Measurements from ENCODE around the gene KCNQ1. TPM values are rescaled to one million over a fixed set of nuclear protein-coding genes. Genes with fewer than 3 reads are reported as not detected.

KCNQ1 gene
- total RNA-seq, 1 donor from 2014 or later, result 0.16 TPM

GRCh38 chr11:2651826-2652271 is 207.0 kb downstream of the KCNQ1 start:
- Mint-ChIP-seq H3K9me3 (ENCODE audit: unreplicated experiment) (peaks cover 33% of the 10 kb centered on the region), H3K27ac (ENCODE audit: unreplicated experiment) (no peak overlapping the region), H3K27me3 (ENCODE audit: unreplicated experiment) (peaks cover 13% of the 10 kb centered on the region), H3K36me3 (ENCODE audit: unreplicated experiment) (peaks cover 46% of the 10 kb centered on the region), H3K4me1 (ENCODE audit: unreplicated experiment) (peaks cover 4% of the 10 kb centered on the region), H3K4me3 (ENCODE audit: unreplicated experiment) (no peak overlapping the region)
- TF ChIP-seq CTCF (IDR thresholded peaks at IDR 0.05), result no peak
- DNase-seq (ENCODE audit: extremely low spot score, unreplicated experiment), result no peak

- H3K4me3 Mint-ChIP-seq (ENCODE audit: unreplicated experiment), result no peak overlapping the region
- peak overlapping the region; percentile 27 for H3K27ac Mint-ChIP-seq (ENCODE audit: unreplicated experiment)
- H3K36me3 Mint-ChIP-seq (ENCODE audit: unreplicated experiment), result peaks cover 40% of the 10 kb centered on the region
- peaks cover 14% of the 10 kb centered on the region for H3K27me3 Mint-ChIP-seq (ENCODE audit: unreplicated experiment)
- no peak for TF ChIP-seq CTCF (IDR thresholded peaks at IDR 0.05)
- H3K9me3 Mint-ChIP-seq (ENCODE audit: unreplicated experiment), result peaks cover 29% of the 10 kb centered on the region
- H3K4me1 Mint-ChIP-seq (ENCODE audit: unreplicated experiment), result peaks cover 4% of the 10 kb centered on the region
- no peak for DNase-seq (ENCODE audit: extremely low spot score, unreplicated experiment)
These were observed 207.8 kb downstream of the KCNQ1 start for GRCh38 chr11:2652333-2653197.

DNA sequence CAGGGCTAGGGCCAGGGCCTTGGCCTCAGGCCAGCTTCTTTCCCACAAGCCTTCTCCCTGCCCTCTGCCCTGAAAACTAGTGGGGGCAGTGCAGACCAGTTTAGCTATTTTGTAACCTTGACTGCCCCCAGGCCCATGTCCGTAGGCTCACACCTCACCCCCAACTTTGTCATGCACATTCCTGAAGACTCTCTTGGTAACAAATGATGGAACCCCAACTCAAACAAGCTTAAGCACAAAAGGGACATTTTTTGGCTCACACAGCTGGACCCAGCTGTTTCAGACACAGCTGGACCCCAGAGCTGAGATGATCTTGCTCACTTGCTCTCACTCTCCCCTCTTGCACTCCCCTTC is 208.4 kb downstream of the KCNQ1 start:
- H3K36me3 Mint-ChIP-seq (ENCODE audit: unreplicated experiment), result peaks cover 37% of the 10 kb centered on the region
- peak overlapping the region; percentile 27 for H3K27ac Mint-ChIP-seq (ENCODE audit: unreplicated experiment)
- H3K4me3 Mint-ChIP-seq (ENCODE audit: unreplicated experiment), result no peak overlapping the region
- peaks cover 15% of the 10 kb centered on the region for H3K27me3 Mint-ChIP-seq (ENCODE audit: unreplicated experiment)
- TF ChIP-seq CTCF (IDR thresholded peaks at IDR 0.05), result no peak
- peaks cover 4% of the 10 kb centered on the region for H3K4me1 Mint-ChIP-seq (ENCODE audit: unreplicated experiment)
- peaks cover 28% of the 10 kb centered on the region for H3K9me3 Mint-ChIP-seq (ENCODE audit: unreplicated experiment)
- no peak for DNase-seq (ENCODE audit: extremely low spot score, unreplicated experiment)

DNA sequence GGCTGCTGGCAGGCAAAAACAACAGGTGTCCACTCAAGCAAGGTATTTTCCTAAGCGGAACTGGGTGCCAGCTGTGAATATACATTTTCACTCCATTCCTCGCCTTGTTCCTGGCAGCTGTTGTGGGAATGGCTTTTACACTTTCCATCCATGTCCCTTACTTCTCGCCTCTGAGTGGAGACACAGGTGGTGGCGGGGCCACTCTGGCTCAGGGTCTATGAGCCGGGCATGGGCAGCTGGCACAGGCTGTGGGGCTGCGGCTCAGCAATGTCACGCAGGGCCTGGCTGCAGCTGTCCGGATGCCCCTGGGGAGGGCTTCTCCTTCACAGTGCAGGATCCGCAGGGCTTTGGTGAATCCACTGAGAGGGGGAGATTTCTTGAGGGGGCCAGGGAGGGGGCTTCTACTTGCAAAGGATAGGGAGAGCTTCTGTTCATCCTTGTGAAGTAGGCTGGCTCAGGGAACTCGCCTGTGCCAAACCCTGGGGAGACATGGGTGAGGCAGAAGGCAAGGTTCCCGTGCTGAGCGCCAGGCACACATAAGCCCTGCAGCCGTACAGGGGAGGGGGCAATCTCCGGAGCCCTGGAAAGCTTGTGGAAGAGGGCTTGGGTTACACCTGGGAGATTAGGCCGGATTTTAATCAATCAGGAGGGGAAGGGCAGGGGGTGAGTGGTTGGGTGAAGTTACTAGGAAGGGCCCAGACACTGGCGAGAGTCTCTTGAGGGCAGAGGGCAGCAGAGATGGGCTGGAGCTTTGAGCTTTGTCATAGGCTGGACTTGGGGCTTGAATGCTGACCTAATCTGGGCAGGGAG is 209.3 kb downstream of the KCNQ1 start:
- Mint-ChIP-seq H3K27ac (ENCODE audit: unreplicated experiment) (no peak overlapping the region), H3K4me1 (ENCODE audit: unreplicated experiment) (peaks cover 4% of the 10 kb centered on the region), H3K9me3 (ENCODE audit: unreplicated experiment) (peaks cover 20% of the 10 kb centered on the region), H3K36me3 (ENCODE audit: unreplicated experiment) (peaks cover 44% of the 10 kb centered on the region), H3K4me3 (ENCODE audit: unreplicated experiment) (no peak overlapping the region), H3K27me3 (ENCODE audit: unreplicated experiment) (peaks cover 21% of the 10 kb centered on the region)
- no peak for DNase-seq (ENCODE audit: extremely low spot score, unreplicated experiment)
- no peak for TF ChIP-seq CTCF (IDR thresholded peaks at IDR 0.05)

Data from osteocyte (in vitro differentiated cells).